K562 treated with DMSO at 1 percent for 48 hours (cell line): ENCODE measurements around the gene ENTPD2. TPM values are rescaled to one million over a fixed set of nuclear protein-coding genes. Genes with fewer than 3 reads are reported as not detected.

ENCODE experiments used
- total RNA-seq: library from RNA; unstranded; fragments of 300-600 nt; gene quantifications from 2 replicates; pipeline ENCODE4 v1.2.3, GENCODE V29; 2022; ENCODE audit warnings: low replicate concordance; ENCODE audit errors: extremely low read depth

The ENTPD2 gene
- total RNA-seq, result not detected in 2 replicates

GRCh38 chr9:137053944-137054931 lies at the start of gene ENTPD2:
TSS of gene ENTPD2 (minus strand) at chr9:137054061. CDS start at chr9:137053997, 64 bp downstream.

DNA sequence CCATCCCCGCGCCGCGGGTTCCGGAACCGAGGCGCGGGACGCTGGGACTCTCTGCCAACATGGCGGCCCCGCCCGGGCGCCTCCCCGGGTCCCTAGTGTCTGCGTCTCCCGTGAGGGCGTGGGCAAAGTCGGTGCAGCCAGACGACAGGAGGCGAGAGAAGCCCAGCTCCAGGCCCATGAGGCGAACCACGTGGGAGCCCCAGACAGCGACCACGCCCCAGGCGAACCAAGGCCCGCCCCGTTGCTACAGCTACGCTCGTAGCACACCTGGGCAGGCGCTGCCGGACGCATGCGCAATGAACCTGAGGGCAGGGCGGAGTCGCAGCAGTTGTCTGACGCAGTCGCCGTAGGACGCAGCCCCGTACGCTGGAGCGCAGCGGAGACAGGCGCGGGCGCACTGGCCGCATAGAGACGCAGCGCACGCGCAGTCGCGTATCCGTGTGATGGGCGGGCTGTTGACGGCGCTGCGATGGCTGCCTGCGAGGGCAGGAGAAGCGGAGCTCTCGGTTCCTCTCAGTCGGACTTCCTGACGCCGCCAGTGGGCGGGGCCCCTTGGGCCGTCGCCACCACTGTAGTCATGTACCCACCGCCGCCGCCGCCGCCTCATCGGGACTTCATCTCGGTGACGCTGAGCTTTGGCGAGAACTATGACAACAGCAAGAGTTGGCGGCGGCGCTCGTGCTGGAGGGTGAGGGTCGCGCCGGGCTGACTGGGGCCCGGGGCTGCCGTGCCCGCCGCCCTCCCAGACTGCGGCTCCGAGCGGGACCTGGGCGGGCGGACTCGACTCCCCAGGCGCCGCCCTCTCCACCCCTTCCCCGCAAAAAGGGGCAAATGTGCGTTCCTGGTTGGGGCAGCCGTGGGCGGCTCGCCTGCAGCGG lies 32.9 kb upstream of the ENTPD2 start, which contains the start of gene MAN1B1:
Gene MAN1B1, plus strand, starts transcription at position 455 of the 878 bp plus-strand sequence. Its CDS starts 15 bp downstream, at position 470.

GRCh38 chr9:137077010-137077747 lies 23.3 kb upstream of the ENTPD2 start, which contains the start of gene UAP1L1:
TSS of gene UAP1L1 (plus strand) at chr9:137077517. CDS start at chr9:137077533, 16 bp downstream.

GRCh38 chr9:137070201-137070905 lies 16.5 kb upstream of the ENTPD2 start, which contains the start of gene SAPCD2:
TSS of gene SAPCD2 (minus strand) at chr9:137070557. CDS start at chr9:137070460, 97 bp downstream.

DNA sequence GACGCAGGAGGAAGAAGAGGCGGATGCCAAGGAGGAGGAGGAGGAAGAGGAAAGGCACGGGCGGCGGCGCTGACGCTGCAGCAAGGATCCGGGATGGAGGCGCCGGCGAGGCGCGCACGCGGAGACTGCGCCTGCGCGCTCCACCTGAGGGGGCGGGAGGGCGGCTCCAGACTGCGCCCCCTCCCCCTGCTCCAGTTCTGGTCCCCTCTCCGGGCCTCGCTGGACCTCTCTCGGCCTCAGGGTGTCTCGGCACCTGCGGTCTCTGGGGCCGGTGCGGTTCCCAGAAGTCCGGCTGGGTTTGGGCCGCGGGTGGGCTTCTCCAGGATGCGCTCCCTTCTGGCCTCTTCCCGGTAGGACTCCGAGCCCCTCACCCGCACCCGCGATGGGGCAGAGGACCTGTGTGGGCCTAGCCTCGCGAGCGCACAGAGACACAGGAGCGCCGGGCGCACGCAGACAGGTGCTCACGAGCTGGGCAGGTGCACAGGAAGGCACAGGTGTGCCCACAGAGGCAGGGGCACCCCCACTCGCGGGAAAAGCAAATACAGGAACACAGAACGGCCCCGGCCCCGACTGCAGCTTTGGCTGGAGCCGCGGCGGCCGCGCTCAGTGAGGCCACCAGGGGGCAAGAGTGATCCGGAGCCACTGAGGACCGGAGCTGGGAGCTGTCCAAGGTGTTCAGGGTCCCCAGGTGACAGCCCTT lies 7.6 kb downstream of the ENTPD2 start, which contains the start of gene NPDC1:
Gene NPDC1, minus strand, starts transcription at position 90 of the 700 bp plus-strand sequence. CDS start 188 bp downstream, outside the sequence.

GRCh38 chr9:137031904-137032640 lies 21.8 kb downstream of the ENTPD2 start, which contains the start of gene FUT7:
TSS of gene FUT7 (minus strand) at chr9:137032088. CDS start at chr9:137031991, 97 bp downstream.

DNA sequence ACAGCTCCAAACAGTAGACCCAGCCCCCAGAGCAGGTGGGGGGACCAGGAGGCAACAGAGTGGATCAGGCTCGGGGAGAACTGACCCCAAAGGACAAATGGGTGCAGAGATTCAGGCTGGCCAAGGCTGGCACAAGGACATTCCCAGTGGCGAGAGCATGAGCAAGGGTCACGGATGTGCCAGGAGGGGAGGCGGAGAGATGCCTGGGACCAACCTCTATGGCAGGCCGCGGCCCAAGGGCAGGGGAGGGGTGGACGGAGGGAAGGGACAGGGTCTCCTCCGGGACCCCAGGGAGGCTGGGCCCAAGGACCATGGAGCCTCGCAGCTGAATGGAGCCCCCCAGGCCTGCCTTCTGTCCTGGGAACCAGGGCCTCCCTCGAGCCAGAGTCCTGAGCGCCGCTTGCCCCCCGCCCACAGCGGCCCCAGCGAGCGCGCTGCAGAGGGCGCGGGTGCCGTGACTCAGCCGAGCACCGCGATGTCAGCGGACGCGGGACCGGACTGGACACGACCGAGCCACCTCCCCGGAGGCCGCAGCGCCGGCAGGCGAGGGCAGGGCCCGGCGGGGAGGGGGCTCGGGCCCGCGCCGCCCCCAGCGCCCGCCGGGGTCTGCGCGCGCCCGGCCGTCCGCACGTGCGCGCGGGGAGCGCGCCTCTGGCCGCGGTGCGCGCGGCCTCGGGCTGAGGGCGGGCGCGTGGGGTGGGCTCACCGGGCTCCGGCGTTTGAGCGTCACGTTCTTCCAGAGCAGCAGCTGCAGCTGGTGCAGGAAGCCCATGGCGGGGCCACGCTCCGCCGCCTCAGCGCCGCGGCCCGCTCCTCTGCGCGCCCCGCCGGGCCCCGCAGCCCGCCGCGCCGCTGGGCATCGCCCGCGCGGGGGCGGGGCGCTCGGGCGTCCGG lies 26.2 kb downstream of the ENTPD2 start, which contains the start of gene ABCA2:
Gene ABCA2, minus strand, starts transcription at position 869 of the 894 bp plus-strand sequence. Its CDS starts 97 bp downstream, at position 772.

Other genes starting within 250 kb of the ENTPD2 start
- gene RABL6, start 246.1 kb downstream of the ENTPD2 start, total RNA-seq, result 184 TPM in 1 of 2 replicates, not detected in the other
- gene AJM1, start 211.6 kb downstream of the ENTPD2 start, total RNA-seq, result not detected in 2 replicates
- not detected in 2 replicates for gene PHPT1, start 204.7 kb downstream of the ENTPD2 start, total RNA-seq
- not detected in 2 replicates for gene MAMDC4, start 201.7 kb downstream of the ENTPD2 start, total RNA-seq
- not detected in 2 replicates for gene EDF1, start 187.8 kb downstream of the ENTPD2 start, total RNA-seq
- not detected in 2 replicates for gene TRAF2, start 167.5 kb downstream of the ENTPD2 start, total RNA-seq
- not detected in 2 replicates for gene FBXW5, start 109.3 kb downstream of the ENTPD2 start, total RNA-seq
- not detected in 2 replicates for gene C8G, start 108.8 kb downstream of the ENTPD2 start, total RNA-seq
- not detected in 2 replicates for gene LCN12, start 101.8 kb downstream of the ENTPD2 start, total RNA-seq
- gene PTGDS, start 76.6 kb downstream of the ENTPD2 start, total RNA-seq, result not detected in 2 replicates
- gene LCNL1, start 71.1 kb downstream of the ENTPD2 start, total RNA-seq, result not detected in 2 replicates
- gene PAXX, start 61.6 kb downstream of the ENTPD2 start, total RNA-seq, result not detected in 2 replicates
- gene CLIC3, start 57.5 kb downstream of the ENTPD2 start, total RNA-seq, result not detected in 2 replicates
- not detected in 2 replicates for gene ABCA2, start 25.8 kb downstream of the ENTPD2 start, total RNA-seq
- gene FUT7, start 22.0 kb downstream of the ENTPD2 start, total RNA-seq, result not detected in 2 replicates
- gene NPDC1, start 7.9 kb downstream of the ENTPD2 start, total RNA-seq, result not detected in 2 replicates
- not detected in 2 replicates for gene SAPCD2, start 16.5 kb upstream of the ENTPD2 start, total RNA-seq
- gene UAP1L1, start 23.5 kb upstream of the ENTPD2 start, total RNA-seq, result not detected in 2 replicates
- 167 TPM in 1 of 2 replicates, not detected in the other for gene MAN1B1, start 32.9 kb upstream of the ENTPD2 start, total RNA-seq
- gene DPP7, start 60.7 kb upstream of the ENTPD2 start, total RNA-seq, result not detected in 2 replicates
- not detected in 2 replicates for gene GRIN1, start 85.1 kb upstream of the ENTPD2 start, total RNA-seq
- gene LRRC26, start 116.0 kb upstream of the ENTPD2 start, total RNA-seq, result not detected in 2 replicates
- gene TMEM210, start 118.0 kb upstream of the ENTPD2 start, total RNA-seq, result not detected in 2 replicates
- gene ANAPC2, start 134.5 kb upstream of the ENTPD2 start, total RNA-seq, result not detected in 2 replicates
- not detected in 2 replicates for gene SSNA1, start 134.6 kb upstream of the ENTPD2 start, total RNA-seq
- gene TPRN, start 146.7 kb upstream of the ENTPD2 start, total RNA-seq, result not detected in 2 replicates
- gene TMEM203, start 151.6 kb upstream of the ENTPD2 start, total RNA-seq, result not detected in 2 replicates
- gene NDOR1, start 151.6 kb upstream of the ENTPD2 start, total RNA-seq, result not detected in 2 replicates
- not detected in 2 replicates for gene RNF208, start 168.2 kb upstream of the ENTPD2 start, total RNA-seq
- gene CYSRT1, start 171.1 kb upstream of the ENTPD2 start, total RNA-seq, result not detected in 2 replicates
- not detected in 2 replicates for gene RNF224, start 173.4 kb upstream of the ENTPD2 start, total RNA-seq
- not detected in 2 replicates for gene SLC34A3, start 176.8 kb upstream of the ENTPD2 start, total RNA-seq
- 943 TPM in 1 of 2 replicates, not detected in the other for gene TUBB4B, start 187.2 kb upstream of the ENTPD2 start, total RNA-seq
- gene STPG3, start 197.2 kb upstream of the ENTPD2 start, total RNA-seq, result not detected in 2 replicates
- not detected in 2 replicates for gene NELFB, start 201.3 kb upstream of the ENTPD2 start, total RNA-seq
- gene TOR4A, start 223.7 kb upstream of the ENTPD2 start, total RNA-seq, result 87.0 TPM in 1 of 2 replicates, not detected in the other
- gene NRARP, start 248.2 kb upstream of the ENTPD2 start, total RNA-seq, result not detected in 2 replicates